ENCODE measurements around the gene THBS2.

- TF ChIP-seq CTCF (conservative IDR thresholded peaks at IDR 0.05; ENCODE audit: low read length) (no peak), EZH2phosphoT487 (IDR thresholded peaks at IDR 0.05; ENCODE audit: borderline replicate concordance) (no peak)
Measured at GRCh38 chr6:169288591-169288990, 34.9 kb upstream of the THBS2 start.
